H1 (cell line): ENCODE results near the gene KMT5C. TPM values are rescaled to one million over a fixed set of nuclear protein-coding genes. Genes with fewer than 3 reads are reported as not detected.

Source experiments
- CTCF ChIA-PET: fragments of 300-600 bp; sonication (Branson Sonifier 250); formaldehyde crosslinking; loops from one replicate; lab custom pipeline; 2021; ENCODE audit not compliant: partially characterized antibody; lab: Charles Lee
- POLR2A ChIA-PET: fragments of 300-600 bp; sonication (Branson Sonifier 250); formaldehyde crosslinking; loops from one replicate; lab custom pipeline; 2021; ENCODE audit warnings: inconsistent platforms; ENCODE audit not compliant: partially characterized antibody; lab: Charles Lee
- DNase-seq, 2 experiments: peaks; one replicate each; pipeline versions ENCODE4 v3.0.0 to v3.0.0-alpha.2; 2010 to 2022; ENCODE audit warnings: low spot score in 2 of 2, low read depth in 1 of 2, mixed read lengths in 1 of 2
- FAIRE-seq: peaks from 2 replicates; lab custom pipeline; 2011; peaks lifted over from hg19 to GRCh38; lab: Jason Lieb, UNC
- H2AFZ ChIP-seq: 2 replicates; pipeline ENCODE4 v1.8.1; 2012; ENCODE audit warnings: low read length, inconsistent platforms
- H2AK5ac ChIP-seq: 2 replicates; pipeline ENCODE4 v1.6.1; 2013; ENCODE audit warnings: low read depth, low read length
- H2BK120ac ChIP-seq: replicated peaks from 2 replicates; pipeline ENCODE3; 2013; ENCODE audit warnings: low read depth, low read length, inconsistent platforms
- H2BK12ac ChIP-seq: 2 replicates; pipeline ENCODE4 v1.6.1; 2013; ENCODE audit warnings: low read depth, low read length
- H2BK15ac ChIP-seq: 2 replicates; pipeline ENCODE4 v1.6.1; 2013; ENCODE audit warnings: low read length
- H2BK20ac ChIP-seq: 2 replicates; pipeline ENCODE4 v1.6.1; 2013; ENCODE audit warnings: low read length
- H2BK5ac ChIP-seq: 2 replicates; pipeline ENCODE4 v1.6.1; 2013; ENCODE audit warnings: low read depth, low read length
- H3K14ac ChIP-seq: 2 replicates; pipeline ENCODE4 v1.6.1; 2013; ENCODE audit warnings: inconsistent platforms; ENCODE audit not compliant: insufficient read length
- H3K18ac ChIP-seq: 2 replicates; pipeline ENCODE4 v1.6.1; 2013; ENCODE audit warnings: low read length; ENCODE audit errors: extremely low read depth
- H3K23ac ChIP-seq: 2 replicates; pipeline ENCODE4 v1.6.1; 2013; ENCODE audit warnings: inconsistent platforms; ENCODE audit not compliant: insufficient read length
- H3K23me2 ChIP-seq: 2 replicates; pipeline ENCODE4 v1.6.1; 2013; ENCODE audit warnings: low read depth, low read length
- H3K27ac ChIP-seq: 2 replicates; pipeline ENCODE4 v1.6.1; 2011; ENCODE audit warnings: low read depth, low read length, inconsistent platforms
- H3K27me3 ChIP-seq, 4 experiments: replicated peaks in 1 of 4; 1 replicate in 1 of 4; 2 replicates in 3 of 4; pipeline versions ENCODE4 v1.6.1 to v1.8.1; 2011 to 2013; ENCODE audit warnings: low read length in 3 of 4, mild to moderate bottlenecking in 3 of 4, inconsistent platforms in 2 of 4, mixed read lengths in 2 of 4, moderate library complexity in 1 of 4; ENCODE audit not compliant: control insufficient read depth in 3 of 4, insufficient read depth in 3 of 4; ENCODE audit errors: extremely low read depth in 1 of 4
- H3K36me3 ChIP-seq, 4 experiments: 2 replicates each; pipeline versions ENCODE4 v1.6.1 to v1.8.1; 2011 to 2013; ENCODE audit warnings: mild to moderate bottlenecking in 4 of 4, low read length in 3 of 4, moderate library complexity in 2 of 4, control low read depth in 1 of 4, inconsistent platforms in 1 of 4; ENCODE audit not compliant: insufficient read depth in 4 of 4, control insufficient read depth in 2 of 4
- H3K4ac ChIP-seq: replicated peaks from 2 replicates; pipeline ENCODE3; 2013; ENCODE audit warnings: low read length, low read depth, mixed read lengths, inconsistent platforms; ENCODE audit not compliant: insufficient read length
- H3K4me1 ChIP-seq, 4 experiments: replicated peaks in 1 of 4; 1 replicate in 1 of 4; 2 replicates in 3 of 4; pipeline versions ENCODE4 v1.6.1 to v1.8.1; 2011 to 2013; ENCODE audit warnings: low read length in 3 of 4, inconsistent platforms in 2 of 4, mixed read lengths in 1 of 4; ENCODE audit not compliant: insufficient read depth in 4 of 4, control insufficient read depth in 3 of 4
- H3K4me2 ChIP-seq, 2 experiments: 2 replicates each; pipeline versions ENCODE4 v1.6.1 to v1.8.1; 2011 to 2013; ENCODE audit warnings: low read depth in 2 of 2, low read length in 2 of 2, control low read depth in 1 of 2, inconsistent platforms in 1 of 2, mild to moderate bottlenecking in 1 of 2; ENCODE audit not compliant: insufficient read depth in 1 of 2
- H3K4me3 ChIP-seq, 4 experiments: fragments of 200-600, 300-600 bp in 1 of 4; sonication (generic), shearing (Covaris generic), sonication (Bioruptor Twin) in 1 of 4; 2 replicates each; pipeline versions ENCODE4 v1.5.1 to v1.8.1; 2011 to 2016; ENCODE audit warnings: low read length in 4 of 4, low read depth in 3 of 4, control low read depth in 2 of 4, inconsistent platforms in 2 of 4, mild to moderate bottlenecking in 2 of 4, mixed read lengths in 1 of 4, moderate library complexity in 1 of 4; ENCODE audit not compliant: insufficient read depth in 2 of 4; ENCODE audit errors: extremely low read depth in 1 of 4
- H3K56ac ChIP-seq: replicated peaks from 2 replicates; pipeline ENCODE3; 2013; ENCODE audit warnings: low read depth, mild to moderate bottlenecking, mixed read lengths, low read length, inconsistent platforms; ENCODE audit not compliant: insufficient read length
- H3K79me1 ChIP-seq: 2 replicates; pipeline ENCODE4 v1.6.1; 2013; ENCODE audit warnings: low read depth, low read length, control low read depth
- H3K79me2 ChIP-seq, 2 experiments: 2 replicates each; pipeline versions ENCODE4 v1.6.1 to v1.8.1; 2012 to 2013; ENCODE audit warnings: low read length in 2 of 2, mild to moderate bottlenecking in 2 of 2, inconsistent platforms in 1 of 2; ENCODE audit not compliant: insufficient read depth in 2 of 2, control insufficient read depth in 1 of 2
- H3K9ac ChIP-seq, 4 experiments: replicated peaks in 1 of 4; 1 replicate in 1 of 4; 2 replicates in 3 of 4; pipeline versions ENCODE4 v1.6.1 to v1.8.1; 2011 to 2013; ENCODE audit warnings: low read depth in 3 of 4, low read length in 3 of 4, control low read depth in 2 of 4, mild to moderate bottlenecking in 2 of 4, moderate library complexity in 2 of 4, inconsistent platforms in 1 of 4; ENCODE audit errors: extremely low read depth in 1 of 4
- H3K9me3 ChIP-seq, 2 experiments: 2 replicates each; pipeline versions ENCODE4 v1.6.1 to v1.8.1; 2012 to 2013; ENCODE audit warnings: mild to moderate bottlenecking in 2 of 2, moderate library complexity in 2 of 2, control low read depth in 1 of 2, inconsistent platforms in 1 of 2, low read depth in 1 of 2, low read length in 1 of 2, mixed read lengths in 1 of 2; ENCODE audit not compliant: insufficient read depth in 2 of 2
- H4K20me1 ChIP-seq, 2 experiments: replicated peaks in 1 of 2; 2 replicates each; pipeline versions ENCODE3 to v1.8.1; 2011 to 2013; ENCODE audit warnings: inconsistent platforms in 2 of 2, low read length in 2 of 2, mild to moderate bottlenecking in 1 of 2; ENCODE audit not compliant: insufficient read depth in 2 of 2, control insufficient read depth in 1 of 2
- H4K5ac ChIP-seq: 2 replicates; pipeline ENCODE4 v1.6.1; 2013; ENCODE audit warnings: low read length, low read depth, mixed read lengths, inconsistent platforms; ENCODE audit not compliant: insufficient read length
- H4K8ac ChIP-seq: 2 replicates; pipeline ENCODE4 v1.8.0; 2013; ENCODE audit warnings: mild to moderate bottlenecking, moderate library complexity, low read length, inconsistent platforms; ENCODE audit not compliant: insufficient read depth; ENCODE audit errors: extremely low read depth
- H4K91ac ChIP-seq: replicated peaks from 2 replicates; pipeline ENCODE3; 2013; ENCODE audit warnings: low read length, mixed read lengths, inconsistent platforms; ENCODE audit not compliant: insufficient read length
- KDM1A ChIP-seq: fragments of 200-600, 300-600 bp; sonication (generic); IDR thresholded peaks from 2 replicates; pipeline ENCODE4 v1.7.1; 2016; ENCODE audit warnings: mild to moderate bottlenecking, low read length, borderline replicate concordance
- KDM4A ChIP-seq: IDR thresholded peaks from one replicate; pipeline ENCODE4 v1.7.1; 2012; ENCODE audit warnings: low read depth, mild to moderate bottlenecking, moderate library complexity, low read length, inconsistent platforms; ENCODE audit not compliant: severe bottlenecking
- WGBS, 2 experiments: shearing (Covaris generic) in 1 of 2; methylation state at CpG; one replicate each; pipeline versions ENCODE4 v1.1.6 to v1.1.7; 2013 to 2015; ENCODE audit warnings: low lambda C conversion rate in 2 of 2, mixed read lengths in 2 of 2, inconsistent platforms in 1 of 2, low coverage in 1 of 2, missing lambda C conversion rate in 1 of 2; ENCODE audit not compliant: insufficient replicate concordance in 2 of 2, insufficient coverage in 1 of 2, insufficient read length in 1 of 2; ENCODE audit errors: extremely low coverage in 1 of 2, missing lambda C conversion rate in 1 of 2; 5-methylcytosine and 5-hydroxymethylcytosine counted together
- polyA plus RNA-seq, 7 experiments: library from polyadenylated mRNA; depleted of rRNA in 3 of 7; stranded (reverse) in 5 of 7; unstranded in 2 of 7; fragments of >200 nt in 5 of 7; fragments of 200-250 nt in 2 of 7; gene quantifications; 1 replicate in 5 of 7; 2 replicates in 1 of 7; 4 replicates in 1 of 7; pipeline versions ENCODE4 v1.2.1 to v1.2.3, GENCODE V29; 2011 to 2013; ENCODE audit warnings: missing spikeins in 2 of 7, mixed read lengths in 2 of 7
- total RNA-seq: library from RNA; stranded (reverse); fragmentation: NEBNext Ultra II Directional; extraction: Animal tissue kit (Norgen Biotek cat#: 25700); gene quantifications from 2 replicates; pipeline ENCODE4 v1.2.1, GENCODE V29; 2021

KMT5C gene
- total and polyA plus RNA-seq, 2 of the 8 experiments (the other 6 are each of a cell fraction or from before 2014, with no cell fraction given) = 24.9 to 31.5 TPM

DNA sequence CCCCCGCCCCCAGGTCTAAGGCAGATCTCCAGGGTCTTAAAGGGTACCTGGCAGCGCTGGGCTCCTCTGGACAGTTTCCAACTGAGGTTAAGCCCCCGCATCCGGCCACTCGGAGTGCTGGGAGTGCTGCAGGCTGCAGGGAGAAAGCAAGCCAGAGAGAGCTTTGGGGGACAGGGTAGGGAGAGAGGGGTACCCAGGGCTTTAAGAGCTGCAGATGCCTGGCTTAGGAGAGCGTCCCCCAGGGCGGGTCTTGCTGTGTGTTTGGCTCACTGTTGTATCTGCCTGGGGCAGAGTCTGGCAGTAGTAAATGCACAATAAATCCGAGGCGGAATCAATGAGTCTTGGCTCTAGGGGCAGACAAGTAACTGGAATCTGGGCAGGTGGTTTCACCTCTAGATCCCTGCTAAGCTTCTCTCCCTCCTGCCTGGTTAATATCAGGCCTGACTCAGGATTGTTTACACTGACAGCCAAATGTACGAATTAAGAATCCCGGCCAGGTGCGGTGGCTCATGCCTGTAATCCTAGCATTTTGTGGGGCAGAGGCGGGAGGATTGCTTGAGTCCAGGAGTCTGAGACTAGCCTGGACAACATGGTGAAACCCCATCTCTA is 15.6 kb downstream of the KMT5C start:
- Histone ChIP-seq H4K91ac (no peak overlapping the region), H2BK12ac (0 out of 2 replicates have a peak overlapping the region, but pooled peaks have one; percentile 39), H4K5ac (peak overlapping the region; percentile 26), H3K23me2 (peaks cover 11% of the 10 kb centered on the region; the same call in 1 of the 2 replicates), H4K20me1 (peaks cover 0 to 10% of the 10 kb centered on the region in 2 experiments), H2BK120ac (no peak overlapping the region), H3K4me2 (peak overlapping the region; percentile 48 to 88; a peak in 3 of 4 replicates), H3K18ac (peak overlapping the region; percentile 48; the same call in 1 of the 2 replicates), H2BK20ac (0 out of 2 replicates have a peak overlapping the region, but pooled peaks have one; percentile 48), H3K56ac (no peak overlapping the region), H3K9ac (no peak overlapping the region), H3K4me1 (peaks cover 0 to 16% (median 9%) of the 10 kb centered on the region in 4 experiments; a peak in 6 of 7 replicates), H2AFZ (no peak overlapping the region), H4K8ac (no peak overlapping the region), H3K14ac (no peak overlapping the region), H3K4ac (no peak overlapping the region), H3K79me1 (no peaks in the 10 kb centered on the region), H2AK5ac (no peak overlapping the region), H3K27ac (no peak overlapping the region), H2BK5ac (no peak overlapping the region), H3K4me3 (no peak overlapping the region), H3K23ac (no peak overlapping the region), H3K9me3 (no peaks in the 10 kb centered on the region), H3K79me2 (no peaks in the 10 kb centered on the region), H3K36me3 (peaks cover 0 to 7% (median 0%) of the 10 kb centered on the region in 4 experiments; a peak in 1 of 8 replicates), H3K27me3 (peaks cover 17 to 56% (median 46%) of the 10 kb centered on the region in 4 experiments), H2BK15ac (0 out of 2 replicates have a peak overlapping the region, but pooled peaks have one; percentile 46)
- CTCF ChIA-PET = interaction anchor here (0.9 to 2.0 kb wide), 4 partner anchors 11 to 64 kb away, joined by 5 to 9 read pairs (median 6); partner anchors contain the start of gene TMEM238
- TF ChIP-seq KDM1A = no peak
- no peak for TF ChIP-seq KDM4A
- no peak for DNase-seq
- POLR2A ChIA-PET = interaction anchor here (1.0 to 1.7 kb wide), 7 partner anchors 15 to 52 kb away, joined by 3 to 5 read pairs (median 4); partner anchors contain the start of genes IL11, KMT5C and TMEM238
- 41% methylated on average over 13 of the region's 13 CpGs; no CpG with 5 or more reads in 1 of the 2 experiments for WGBS, 2 experiments
- no peak for FAIRE-seq
